Kidney (tissue), 14 donors: Measurements from ENCODE around the gene TLE3. TPM values are rescaled to one million over a fixed set of nuclear protein-coding genes. Genes with fewer than 3 reads are reported as not detected.

Experiments used
- DNase-seq, 5 donors: peaks; one replicate each; pipeline ENCODE4 v3.0.0-alpha.2; 2013 to 2020
- FAIRE-seq: peaks from 2 replicates; lab custom pipeline; 2012; peaks lifted over from hg19 to GRCh38; lab: Jason Lieb, UNC
- H3K27ac ChIP-seq, 2 donors: one replicate each; pipeline ENCODE4 v1.7.0; 2013; ENCODE audit warnings: low read depth in 2 of 2, low read length in 2 of 2, inconsistent platforms in 1 of 2
- H3K27me3 ChIP-seq: one replicate; pipeline ENCODE4 v1.7.1; 2013; ENCODE audit warnings: low read length, inconsistent platforms; ENCODE audit not compliant: control insufficient read depth, insufficient read depth
- H3K36me3 ChIP-seq, 3 donors: one replicate each; pipeline versions ENCODE4 v1.7.0 to v1.7.1; 2013; ENCODE audit warnings: low read length in 3 of 3, control low read depth in 1 of 3, inconsistent platforms in 1 of 3; ENCODE audit not compliant: insufficient read depth in 3 of 3, control insufficient read depth in 2 of 3
- H3K4me1 ChIP-seq, 3 donors: one replicate each; pipeline versions ENCODE4 v1.7.0 to v1.7.1; 2013; ENCODE audit warnings: low read length in 3 of 3, inconsistent platforms in 1 of 3, low read depth in 1 of 3; ENCODE audit not compliant: control insufficient read depth in 2 of 3, insufficient read depth in 2 of 3
- H3K4me3 ChIP-seq, 3 donors: one replicate each; pipeline versions ENCODE4 v1.7.0 to v1.8.1; 2013; ENCODE audit warnings: low read length in 3 of 3, control low read depth in 1 of 3, inconsistent platforms in 1 of 3
- H3K9ac ChIP-seq, 3 donors: one replicate each; pipeline versions ENCODE4 v1.7.0 to v1.7.1; 2013; ENCODE audit warnings: low read length in 3 of 3, control low read depth in 1 of 3, inconsistent platforms in 1 of 3
- H3K9me3 ChIP-seq, 3 donors: one replicate each; pipeline versions ENCODE4 v1.7.0 to v1.7.1; 2013; ENCODE audit warnings: low read length in 3 of 3, control low read depth in 1 of 3, inconsistent platforms in 1 of 3; ENCODE audit not compliant: control insufficient read depth in 2 of 3, insufficient read depth in 1 of 3
- CTCF ChIP-seq: IDR thresholded peaks from 3 replicates; pipeline ENCODE4 v1.5.1; 2012; ENCODE audit warnings: mild to moderate bottlenecking, moderate library complexity, borderline replicate concordance; ENCODE audit not compliant: insufficient read depth; ENCODE audit errors: extremely low read depth
- intact Hi-C: fragments of 100-400 bp; cut with DNase I; formaldehyde crosslinking; loops from one replicate; pipeline ENCODE4 v1.11.1; 2022
- polyA plus RNA-seq: library from polyadenylated mRNA; stranded (reverse); fragments of 350-450 nt; fragmentation: Illumina TruSeq; extraction: RNeasy Lipid Tissue Mini Kit (QIAGEN cat#74804); gene quantifications from one replicate; pipeline ENCODE4 v1.2.3, GENCODE V29; 2014; ENCODE audit warnings: low read depth, low replicate concordance; ENCODE audit not compliant: insufficient read depth
- total RNA-seq: library from RNA; stranded (reverse); fragmentation: NEBNext Ultra II Directional; extraction: Animal tissue kit (Norgen Biotek cat#: 25700); gene quantifications from one replicate; pipeline ENCODE4 v1.2.1, GENCODE V29; 2021
- donor health status: control.
- donor health status: control.
- donor health status: control.
- donor health status: control.
- donor health status: control.
- donor health status: DM: yes; HTN: yes; CAD: no.
- donor health status: Normal renal cell carcinoma (clear cell type).

Gene TLE3
- total and polyA plus RNA-seq, 2 donors from 2014 or later = 10.3 to 71.7 TPM

- Histone ChIP-seq H3K27me3 (peaks cover 11% of the 10 kb centered on the region), H3K4me1 (no peaks in the 10 kb centered on the region), H3K9me3 (no peaks in the 10 kb centered on the region), H3K9ac (no peak overlapping the region), H3K4me3 (no peak overlapping the region), H3K27ac (no peak overlapping the region), H3K36me3 (no peaks in the 10 kb centered on the region)
- no peak for FAIRE-seq
- intact Hi-C loops = no loop called here
- TF ChIP-seq CTCF = no peak
- DNase-seq = no peak
Measured at GRCh38 chr15:70035719-70036077, 62.0 kb downstream of the TLE3 start.

DNA sequence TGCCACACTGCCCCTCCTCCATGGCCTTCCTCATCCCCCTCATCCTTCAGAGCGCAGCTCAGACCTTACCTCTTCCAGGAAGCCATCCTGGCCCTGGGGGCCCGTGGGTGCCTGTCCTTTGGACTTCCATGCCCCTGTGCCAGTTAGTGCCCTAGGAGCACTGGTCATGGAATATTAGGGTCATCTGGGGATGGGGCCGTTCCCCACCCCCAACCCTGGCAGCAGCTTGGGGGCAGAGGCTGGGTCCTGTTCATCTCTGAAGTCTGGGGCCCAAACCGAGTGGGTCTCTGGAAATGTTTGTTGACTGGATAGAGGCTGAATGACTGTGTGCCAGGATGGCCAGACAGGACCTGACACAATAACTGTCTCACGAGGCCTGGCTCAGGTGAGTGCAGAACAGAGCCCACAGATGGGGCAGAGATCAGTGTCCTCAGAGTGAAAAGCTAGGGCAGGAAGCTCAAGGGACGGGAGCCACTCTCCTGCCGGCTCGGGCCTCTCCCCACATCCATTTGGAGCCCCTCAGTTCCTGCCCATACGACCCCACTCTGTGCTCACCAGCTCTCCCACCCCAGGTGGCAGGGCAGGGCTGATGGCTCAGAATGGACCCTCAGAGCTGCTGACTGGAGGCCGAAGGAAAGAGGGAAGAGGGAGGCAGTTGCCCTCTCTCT, 62.5 kb downstream of the TLE3 start:
- Histone ChIP-seq H3K4me3 (no peak overlapping the region), H3K27ac (no peak overlapping the region), H3K4me1 (no peaks in the 10 kb centered on the region), H3K27me3 (peaks cover 11% of the 10 kb centered on the region), H3K9me3 (no peaks in the 10 kb centered on the region), H3K9ac (no peak overlapping the region), H3K36me3 (no peaks in the 10 kb centered on the region)
- peak in 1 of 5 donors; percentile 67 for DNase-seq
- intact Hi-C loops = no loop called here
- TF ChIP-seq CTCF = no peak
- no peak for FAIRE-seq

DNA sequence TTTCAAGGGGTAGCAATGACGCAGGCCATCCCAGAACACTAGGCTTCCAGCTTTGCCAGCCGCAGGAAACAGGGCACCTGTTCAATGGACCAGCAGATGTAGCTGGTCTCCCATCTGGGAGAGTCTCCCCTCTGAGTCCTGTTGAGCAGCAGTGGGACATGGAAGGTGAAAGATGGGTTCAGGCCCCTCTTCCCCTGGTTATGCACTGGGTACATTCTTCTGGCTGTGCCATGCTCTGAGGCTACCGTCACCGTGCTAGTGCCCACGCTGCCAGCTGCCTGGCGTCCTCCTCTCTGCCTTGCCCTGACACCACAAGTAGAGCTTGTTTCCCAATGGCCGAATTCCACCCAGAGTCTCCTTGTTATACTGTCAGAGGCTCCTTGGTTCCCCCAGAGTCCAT, 63.1 kb downstream of the TLE3 start:
- Histone ChIP-seq H3K9ac (no peak overlapping the region), H3K4me1 (no peaks in the 10 kb centered on the region), H3K36me3 (no peaks in the 10 kb centered on the region), H3K4me3 (no peak overlapping the region), H3K9me3 (no peaks in the 10 kb centered on the region), H3K27ac (no peak overlapping the region), H3K27me3 (peaks cover 11% of the 10 kb centered on the region)
- no peak for FAIRE-seq
- TF ChIP-seq CTCF = no peak
- no peak for DNase-seq
- intact Hi-C loops = no loop called here

DNA sequence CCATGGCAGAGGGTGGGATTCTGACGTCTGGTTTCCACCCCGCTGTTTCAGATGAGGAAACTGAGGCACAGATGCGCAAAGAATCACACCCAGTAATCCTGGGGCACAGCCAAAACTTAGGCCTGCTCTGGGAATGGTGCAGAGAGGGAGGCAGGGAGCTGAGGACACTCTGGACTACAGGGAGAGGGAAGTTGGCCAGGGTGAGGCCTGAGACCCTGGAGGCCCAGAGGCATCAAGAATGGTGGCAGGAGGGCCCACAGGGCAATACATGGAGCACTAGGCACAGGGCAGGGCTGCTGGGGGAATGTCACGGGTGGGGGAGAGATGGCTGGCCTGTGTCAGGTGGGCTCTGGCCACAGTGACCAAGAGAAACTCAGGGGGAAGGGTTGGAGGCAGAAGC, 63.6 kb downstream of the TLE3 start:
- FAIRE-seq = no peak
- no peaks in the 10 kb centered on the region for H3K4me1 ChIP-seq
- H3K27me3 ChIP-seq = peaks cover 11% of the 10 kb centered on the region
- no peak overlapping the region for H3K27ac ChIP-seq
- intact Hi-C loops = no loop called here
- peak in 1 of 5 donors; percentile 61 for DNase-seq
- TF ChIP-seq CTCF = no peak
- H3K9ac ChIP-seq = no peak overlapping the region
- no peak overlapping the region for H3K4me3 ChIP-seq
- H3K36me3 ChIP-seq = no peaks in the 10 kb centered on the region
- no peaks in the 10 kb centered on the region for H3K9me3 ChIP-seq
